K562 (cell line): ENCODE results near the gene CCDC194. TPM values are rescaled to one million over a fixed set of nuclear protein-coding genes. Genes with fewer than 3 reads are reported as not detected.
A peak's percentile ranks its signal among the peaks of the same experiment; 100 is the strongest.

Experiments used
- BMI1 ChIP-seq: fragments of 150-350 bp; IDR thresholded peaks from 2 replicates; pipeline ENCODE4 v1.6.1; 2014; ENCODE audit warnings: low read length
- CBX5 ChIP-seq: IDR thresholded peaks from 2 replicates; pipeline ENCODE4 v1.6.1; 2014; ENCODE audit warnings: low read depth, borderline replicate concordance
- CREM ChIP-seq: IDR thresholded peaks from 2 replicates; pipeline ENCODE4 v1.6.1; 2014; ENCODE audit warnings: antibody characterized with exemption, low read depth
- DIDO1 ChIP-seq: fragments of 450-650 bp; IDR thresholded peaks from 2 replicates; pipeline ENCODE4 v1.6.1; 2016; ENCODE audit warnings: low read depth, missing biosample characterization, missing genetic modification characterization
- ELF4 ChIP-seq: fragments of 450-650 bp; formaldehyde crosslinking; IDR thresholded peaks from 2 replicates; pipeline ENCODE4 v1.4.0; 2022; ENCODE audit warnings: missing genetic modification characterization
- FIP1L1 ChIP-seq: fragments of 200-400 bp; formaldehyde crosslinking; IDR thresholded peaks from 2 replicates; pipeline ENCODE4 v1.6.1; 2018; ENCODE audit warnings: mild to moderate bottlenecking, low read depth, low read length; ENCODE audit not compliant: poor library complexity, severe bottlenecking
- HES1 ChIP-seq: fragments of 450-650 bp; IDR thresholded peaks from 2 replicates; pipeline ENCODE4 v1.6.1; 2016; ENCODE audit warnings: low read depth, mild to moderate bottlenecking, moderate library complexity
- HIVEP1 ChIP-seq: fragments of 250-450 bp; sonication (Bioruptor Pico); IDR thresholded peaks from 2 replicates; pipeline ENCODE4 v1.4.0; 2020; ENCODE audit warnings: mild to moderate bottlenecking
- KDM1A ChIP-seq, 2 experiments: fragments of 450-650 bp; IDR thresholded peaks; 2 replicates each; pipeline ENCODE4 v1.6.1; 2016; ENCODE audit warnings: mild to moderate bottlenecking in 2 of 2
- KLF1 ChIP-seq: fragments of 450-650 bp; IDR thresholded peaks from 2 replicates; pipeline ENCODE4 v1.6.1; 2016; ENCODE audit warnings: missing genetic modification characterization, missing compliant biosample characterization
- MTA3 ChIP-seq: fragments of 450-650 bp; formaldehyde crosslinking; IDR thresholded peaks from 2 replicates; pipeline ENCODE4 v1.6.1; 2017; ENCODE audit warnings: mild to moderate bottlenecking, borderline replicate concordance
- NFIC ChIP-seq: fragments of 450-650 bp; IDR thresholded peaks from 2 replicates; pipeline ENCODE4 v1.6.1; 2017; ENCODE audit warnings: mild to moderate bottlenecking, inconsistent platforms
- PRMT5 ChIP-seq: sonication (generic); formaldehyde crosslinking; IDR thresholded peaks from 2 replicates; pipeline ENCODE4 v1.5.0; 2020; ENCODE audit warnings: missing genetic modification reagents
- SNIP1 ChIP-seq: fragments of 450-650 bp; IDR thresholded peaks from 2 replicates; pipeline ENCODE4 v1.7.1; 2017; ENCODE audit warnings: low read depth, mild to moderate bottlenecking
- SP1 ChIP-seq: sonication (generic); formaldehyde crosslinking; IDR thresholded peaks from 2 replicates; pipeline ENCODE4 v1.8.1; 2022; ENCODE audit warnings: mild to moderate bottlenecking, missing genetic modification reagents
- YY1 ChIP-seq, 3 experiments: IDR thresholded peaks; 2 replicates each; pipeline ENCODE4 v1.6.1; 2011; ENCODE audit warnings: low read length in 2 of 3, mild to moderate bottlenecking in 2 of 3, moderate library complexity in 2 of 3, borderline replicate concordance in 1 of 3, control low read depth in 1 of 3, low read depth in 1 of 3; ENCODE audit not compliant: insufficient read depth in 3 of 3, insufficient replicate concordance in 2 of 3, control insufficient read depth in 1 of 3, insufficient read length in 1 of 3; ENCODE audit errors: extremely low read depth in 1 of 3
- ZBTB17 ChIP-seq: fragments of 450-650 bp; formaldehyde crosslinking; IDR thresholded peaks from 2 replicates; pipeline ENCODE4 v1.4.0; 2020; ENCODE audit warnings: mild to moderate bottlenecking
- ZNF253 ChIP-seq: fragments of 250-450 bp; sonication (Bioruptor Pico); conservative IDR thresholded peaks from 2 replicates; pipeline ENCODE4 v1.6.1; 2021; ENCODE audit warnings: mild to moderate bottlenecking
- ZNF408 ChIP-seq: fragments of 250-450 bp; sonication (Bioruptor Pico); IDR thresholded peaks from 2 replicates; pipeline ENCODE4 v1.4.0; 2020; ENCODE audit warnings: low read depth, mild to moderate bottlenecking, moderate library complexity
- ZNF507 ChIP-seq: conservative IDR thresholded peaks from 2 replicates; pipeline ENCODE4 v1.6.1; 2017; ENCODE audit warnings: missing genetic modification characterization, missing compliant biosample characterization
- polyA plus RNA-seq, 8 experiments: library from polyadenylated mRNA; depleted of rRNA in 4 of 8; stranded (reverse) in 5 of 8; unstranded in 3 of 8; fragments of >200 nt; fragmentation: Nextera tagmentation in 2 of 8; fragmentation: Illumina TruSeq in 1 of 8; extraction: Ambion mirVana in 2 of 8; extraction: Trizol in 1 of 8; gene quantifications; 2 replicates each; pipeline versions ENCODE4 v1.2.1 to v1.2.3, GENCODE V29; 2011 to 2014; ENCODE audit warnings: inconsistent platforms in 1 of 8, missing spikeins in 1 of 8
- total RNA-seq, 7 experiments: library from RNA; depleted of rRNA in 6 of 7; stranded (reverse); fragments of >200 nt in 6 of 7; fragmentation: Illumina TruSeq in 2 of 7; extraction: Trizol in 2 of 7; gene quantifications; 2 replicates each; pipeline versions ENCODE4 v1.2.1 to v1.2.3, GENCODE V29; 2011 to 2021; ENCODE audit warnings: low replicate concordance in 1 of 7
- TF ChIP-seq, protein P1 (sequence below): sonication (generic); formaldehyde crosslinking; IDR thresholded peaks from 2 replicates; pipeline ENCODE4 v1.9.0; 2022; ENCODE audit warnings: mild to moderate bottlenecking, missing genetic modification reagents
- TF ChIP-seq, protein P2 (sequence below): fragments of 450-650 bp; IDR thresholded peaks from 2 replicates; pipeline ENCODE4 v1.6.1; 2017; ENCODE audit warnings: antibody characterized with exemption
- TF ChIP-seq, protein P3 (sequence below): sonication (generic); formaldehyde crosslinking; IDR thresholded peaks from 2 replicates; pipeline ENCODE4 v1.8.0; 2023; ENCODE audit warnings: mild to moderate bottlenecking, missing genetic modification reagents

CCDC194 gene
- total and polyA plus RNA-seq, 9 of the 15 experiments (the other 6 are each of a cell fraction or from before 2014, with no cell fraction given) = 0.13 to 1.3 (median 0.39) TPM; not detected in 3

- no peak for TF ChIP-seq BMI1
- TF ChIP-seq ZBTB17 (CRISPR knock-in tag) = no peak
- no peak for TF ChIP-seq ZNF253 (CRISPR knock-in tag)
- peak; percentile 47; the same call in 1 of the 2 replicates for TF ChIP-seq CREM
- TF ChIP-seq, protein P1, sequence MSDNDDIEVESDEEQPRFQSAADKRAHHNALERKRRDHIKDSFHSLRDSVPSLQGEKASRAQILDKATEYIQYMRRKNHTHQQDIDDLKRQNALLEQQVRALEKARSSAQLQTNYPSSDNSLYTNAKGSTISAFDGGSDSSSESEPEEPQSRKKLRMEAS = peak; percentile 47; the same call in 1 of the 2 replicates
- TF ChIP-seq ELF4 (CRISPR knock-in tag) = peak; percentile 96
- TF ChIP-seq, protein P2, sequence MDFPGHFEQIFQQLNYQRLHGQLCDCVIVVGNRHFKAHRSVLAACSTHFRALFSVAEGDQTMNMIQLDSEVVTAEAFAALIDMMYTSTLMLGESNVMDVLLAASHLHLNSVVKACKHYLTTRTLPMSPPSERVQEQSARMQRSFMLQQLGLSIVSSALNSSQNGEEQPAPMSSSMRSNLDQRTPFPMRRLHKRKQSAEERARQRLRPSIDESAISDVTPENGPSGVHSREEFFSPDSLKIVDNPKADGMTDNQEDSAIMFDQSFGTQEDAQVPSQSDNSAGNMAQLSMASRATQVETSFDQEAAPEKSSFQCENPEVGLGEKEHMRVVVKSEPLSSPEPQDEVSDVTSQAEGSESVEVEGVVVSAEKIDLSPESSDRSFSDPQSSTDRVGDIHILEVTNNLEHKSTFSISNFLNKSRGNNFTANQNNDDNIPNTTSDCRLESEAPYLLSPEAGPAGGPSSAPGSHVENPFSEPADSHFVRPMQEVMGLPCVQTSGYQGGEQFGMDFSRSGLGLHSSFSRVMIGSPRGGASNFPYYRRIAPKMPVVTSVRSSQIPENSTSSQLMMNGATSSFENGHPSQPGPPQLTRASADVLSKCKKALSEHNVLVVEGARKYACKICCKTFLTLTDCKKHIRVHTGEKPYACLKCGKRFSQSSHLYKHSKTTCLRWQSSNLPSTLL = peak; percentile 35; the same call in 1 of the 2 replicates
- TF ChIP-seq DIDO1 (tag) = 0 out of 2 replicates have a peak, but pooled peaks have one; percentile 34
- TF ChIP-seq KDM1A (IDR thresholded peaks at IDR 0.05) = peak; percentile 89 to 96
- TF ChIP-seq MTA3 = peak; percentile 68
- no peak for TF ChIP-seq HES1
- 0 out of 2 replicates have a peak, but pooled peaks have one; percentile 18 for TF ChIP-seq KLF1 (tag)
- TF ChIP-seq ZNF408 (CRISPR knock-in tag) = no peak
- TF ChIP-seq HIVEP1 (CRISPR knock-in tag) = no peak
- TF ChIP-seq PRMT5 (CRISPR knock-in tag) = no peak
- TF ChIP-seq YY1 (IDR thresholded peaks at IDR 0.05; ENCODE audit: borderline replicate concordance in 1 of 3, control insufficient read depth in 1 of 3, extremely low read depth in 1 of 3, insufficient read depth in 3 of 3, insufficient read length in 1 of 3, insufficient replicate concordance in 2 of 3, low read depth in 1 of 3, low read length in 2 of 3) = peak in 1 of 3 experiments; percentile 53
- TF ChIP-seq SNIP1 = 0 out of 2 replicates have a peak, but pooled peaks have one; percentile 27
- no peak for TF ChIP-seq ZNF507
- no peak for TF ChIP-seq FIP1L1
- peak; percentile 68 for TF ChIP-seq NFIC
- TF ChIP-seq CBX5 = no peak
- TF ChIP-seq, protein P3, sequence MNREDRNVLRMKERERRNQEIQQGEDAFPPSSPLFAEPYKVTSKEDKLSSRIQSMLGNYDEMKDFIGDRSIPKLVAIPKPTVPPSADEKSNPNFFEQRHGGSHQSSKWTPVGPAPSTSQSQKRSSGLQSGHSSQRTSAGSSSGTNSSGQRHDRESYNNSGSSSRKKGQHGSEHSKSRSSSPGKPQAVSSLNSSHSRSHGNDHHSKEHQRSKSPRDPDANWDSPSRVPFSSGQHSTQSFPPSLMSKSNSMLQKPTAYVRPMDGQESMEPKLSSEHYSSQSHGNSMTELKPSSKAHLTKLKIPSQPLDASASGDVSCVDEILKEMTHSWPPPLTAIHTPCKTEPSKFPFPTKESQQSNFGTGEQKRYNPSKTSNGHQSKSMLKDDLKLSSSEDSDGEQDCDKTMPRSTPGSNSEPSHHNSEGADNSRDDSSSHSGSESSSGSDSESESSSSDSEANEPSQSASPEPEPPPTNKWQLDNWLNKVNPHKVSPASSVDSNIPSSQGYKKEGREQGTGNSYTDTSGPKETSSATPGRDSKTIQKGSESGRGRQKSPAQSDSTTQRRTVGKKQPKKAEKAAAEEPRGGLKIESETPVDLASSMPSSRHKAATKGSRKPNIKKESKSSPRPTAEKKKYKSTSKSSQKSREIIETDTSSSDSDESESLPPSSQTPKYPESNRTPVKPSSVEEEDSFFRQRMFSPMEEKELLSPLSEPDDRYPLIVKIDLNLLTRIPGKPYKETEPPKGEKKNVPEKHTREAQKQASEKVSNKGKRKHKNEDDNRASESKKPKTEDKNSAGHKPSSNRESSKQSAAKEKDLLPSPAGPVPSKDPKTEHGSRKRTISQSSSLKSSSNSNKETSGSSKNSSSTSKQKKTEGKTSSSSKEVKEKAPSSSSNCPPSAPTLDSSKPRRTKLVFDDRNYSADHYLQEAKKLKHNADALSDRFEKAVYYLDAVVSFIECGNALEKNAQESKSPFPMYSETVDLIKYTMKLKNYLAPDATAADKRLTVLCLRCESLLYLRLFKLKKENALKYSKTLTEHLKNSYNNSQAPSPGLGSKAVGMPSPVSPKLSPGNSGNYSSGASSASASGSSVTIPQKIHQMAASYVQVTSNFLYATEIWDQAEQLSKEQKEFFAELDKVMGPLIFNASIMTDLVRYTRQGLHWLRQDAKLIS (CRISPR knock-in tag) = no peak
- peak; percentile 76 for TF ChIP-seq SP1
These were observed 957 bp upstream of the CCDC194 start (continued) for GRCh38 chr19:17394891-17395415.
